ENCODE data around the gene CYGB.

CYGB gene

DNA sequence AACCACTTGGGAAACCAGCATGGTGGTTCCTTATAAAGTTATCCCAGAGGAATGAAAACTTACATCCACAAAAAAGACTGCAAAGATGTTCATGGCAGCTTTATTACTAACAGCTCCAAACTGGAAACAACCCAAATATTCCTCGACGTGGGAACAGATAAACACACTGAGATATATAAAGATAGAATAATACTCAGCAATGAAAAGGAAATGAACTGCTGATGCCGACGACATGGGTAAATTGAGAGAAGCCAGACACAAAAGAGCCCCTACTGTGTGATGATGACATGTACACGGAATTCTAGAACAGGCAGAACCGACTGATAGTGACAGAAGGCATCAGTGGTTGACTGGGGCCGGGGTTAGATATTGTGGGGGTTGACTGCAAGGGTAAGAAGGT lies 12.0 kb upstream of the CYGB start:
- Histone ChIP-seq H3K4me3 (ENCODE audit: low read length in 2 of 2) (no peak overlapping the region), H3K4me1 (ENCODE audit: control insufficient read depth, insufficient read depth, low read length) (peaks cover 20% of the 10 kb centered on the region), H3K27me3 (ENCODE audit: control insufficient read depth in 1 of 2, insufficient read depth in 2 of 2, low read length in 2 of 2) (peaks cover 0 to under 1% of the 10 kb centered on the region in 2 donors), H3K9ac (ENCODE audit: low read length in 2 of 2) (no peak overlapping the region), H3K27ac (ENCODE audit: low read length) (no peak overlapping the region), H3K9me3 (ENCODE audit: control insufficient read depth in 2 of 2, low read length in 2 of 2) (no peaks in the 10 kb centered on the region), H3K36me3 (ENCODE audit: control insufficient read depth in 2 of 2, insufficient read depth in 2 of 2, low read length in 2 of 2) (no peaks in the 10 kb centered on the region)

DNA sequence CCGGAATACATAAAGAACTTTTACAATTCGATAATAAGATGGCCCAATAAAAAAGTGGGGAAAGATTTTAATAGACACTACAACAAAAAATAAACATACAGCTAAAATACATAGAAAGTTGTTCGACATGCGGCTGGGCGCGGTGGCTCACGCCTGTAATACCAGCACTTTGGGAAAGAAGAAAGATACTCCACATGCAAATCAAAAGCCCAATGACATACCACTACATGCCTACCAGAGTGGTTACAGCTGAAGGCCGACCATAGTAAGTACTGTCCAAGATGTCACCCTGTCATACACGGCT lies 11.7 kb upstream of the CYGB start:
- no peak overlapping the region for H3K4me3 ChIP-seq (ENCODE audit: low read length in 2 of 2)
- H3K36me3 ChIP-seq (ENCODE audit: control insufficient read depth in 2 of 2, insufficient read depth in 2 of 2, low read length in 2 of 2), result no peaks in the 10 kb centered on the region
- H3K27me3 ChIP-seq (ENCODE audit: control insufficient read depth in 1 of 2, insufficient read depth in 2 of 2, low read length in 2 of 2), result peaks cover 0 to 4% of the 10 kb centered on the region in 2 donors
- peaks cover 24% of the 10 kb centered on the region for H3K4me1 ChIP-seq (ENCODE audit: control insufficient read depth, insufficient read depth, low read length)
- H3K9me3 ChIP-seq (ENCODE audit: control insufficient read depth in 2 of 2, low read length in 2 of 2), result no peaks in the 10 kb centered on the region
- H3K9ac ChIP-seq (ENCODE audit: low read length in 2 of 2), result no peak overlapping the region
- no peak overlapping the region for H3K27ac ChIP-seq (ENCODE audit: low read length)

DNA sequence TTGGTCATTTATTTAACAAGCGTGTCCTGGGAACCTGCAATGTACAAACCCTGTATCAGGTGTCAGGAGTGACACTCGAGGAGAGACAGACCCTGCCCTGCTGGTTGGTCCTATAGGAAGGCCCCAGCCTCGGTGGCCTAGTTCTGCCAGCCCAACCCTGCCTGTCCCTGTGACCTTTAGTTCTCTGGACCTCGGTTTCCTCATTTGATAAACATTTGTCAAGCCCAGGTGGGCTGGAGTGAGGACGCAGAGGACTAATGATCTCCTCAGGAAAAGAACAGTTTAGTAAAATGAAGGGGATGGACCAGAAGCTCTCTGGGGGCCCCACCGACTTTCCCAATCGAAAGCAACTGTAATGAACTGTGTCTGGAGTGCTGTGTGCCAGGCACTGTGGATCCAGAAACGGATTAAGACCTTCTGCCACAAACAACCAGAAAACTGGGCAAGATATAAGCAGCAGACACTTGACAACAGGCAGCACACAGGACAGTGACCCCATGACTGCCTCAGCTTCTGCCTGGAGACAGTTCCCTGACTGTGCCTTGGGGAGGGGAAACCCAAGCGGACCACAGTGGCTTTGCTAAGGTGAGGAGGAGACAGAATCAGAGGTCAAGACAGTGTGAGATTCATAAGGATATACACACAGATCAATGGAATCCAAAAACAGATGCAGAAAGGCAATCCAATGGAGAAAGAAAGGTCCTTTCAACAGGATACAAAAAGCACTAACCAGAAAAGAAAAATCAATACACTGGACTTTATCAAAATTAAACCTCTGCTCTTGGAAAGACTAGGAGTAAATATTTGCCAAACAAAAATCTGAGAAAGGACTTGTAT lies 11.1 kb upstream of the CYGB start:
- no peak overlapping the region for H3K27ac ChIP-seq (ENCODE audit: low read length)
- H3K27me3 ChIP-seq (ENCODE audit: control insufficient read depth in 1 of 2, insufficient read depth in 2 of 2, low read length in 2 of 2), result peaks cover 0 to 10% of the 10 kb centered on the region in 2 donors
- H3K4me1 ChIP-seq (ENCODE audit: control insufficient read depth, insufficient read depth, low read length), result peaks cover 26% of the 10 kb centered on the region
- H3K9ac ChIP-seq (ENCODE audit: low read length in 2 of 2), result no peak overlapping the region
- H3K4me3 ChIP-seq (ENCODE audit: low read length in 2 of 2), result no peak overlapping the region
- no peaks in the 10 kb centered on the region for H3K9me3 ChIP-seq (ENCODE audit: control insufficient read depth in 2 of 2, low read length in 2 of 2)
- H3K36me3 ChIP-seq (ENCODE audit: control insufficient read depth in 2 of 2, insufficient read depth in 2 of 2, low read length in 2 of 2), result no peaks in the 10 kb centered on the region

DNA sequence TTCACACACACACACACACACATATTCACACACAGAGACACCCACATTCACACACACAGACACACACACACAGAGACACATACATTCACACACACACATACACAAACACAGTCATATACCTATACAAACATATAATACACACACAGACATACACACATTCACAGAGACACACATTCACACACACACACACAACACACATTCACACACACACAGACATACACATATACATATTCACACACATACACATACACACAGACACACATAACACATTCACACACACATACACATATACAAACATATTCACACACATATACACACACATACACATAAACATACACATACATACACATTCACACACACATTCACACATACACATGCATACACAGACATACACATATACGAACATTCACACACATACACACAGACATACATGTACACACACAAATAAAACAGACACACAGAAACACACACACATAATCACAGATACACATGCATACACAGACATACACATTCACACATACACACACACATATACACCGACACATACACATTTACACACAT lies 10.2 kb upstream of the CYGB start:
- H3K4me1 ChIP-seq (ENCODE audit: control insufficient read depth, insufficient read depth, low read length), result peaks cover 26% of the 10 kb centered on the region
- no peaks in the 10 kb centered on the region for H3K36me3 ChIP-seq (ENCODE audit: control insufficient read depth in 2 of 2, insufficient read depth in 2 of 2, low read length in 2 of 2)
- H3K27ac ChIP-seq (ENCODE audit: low read length), result no peak overlapping the region
- H3K27me3 ChIP-seq (ENCODE audit: control insufficient read depth in 1 of 2, insufficient read depth in 2 of 2, low read length in 2 of 2), result peaks cover 3 to 11% of the 10 kb centered on the region in 2 donors
- no peak overlapping the region for H3K9ac ChIP-seq (ENCODE audit: low read length in 2 of 2)
- H3K4me3 ChIP-seq (ENCODE audit: low read length in 2 of 2), result no peak overlapping the region
- no peaks in the 10 kb centered on the region for H3K9me3 ChIP-seq (ENCODE audit: control insufficient read depth in 2 of 2, low read length in 2 of 2)

DNA sequence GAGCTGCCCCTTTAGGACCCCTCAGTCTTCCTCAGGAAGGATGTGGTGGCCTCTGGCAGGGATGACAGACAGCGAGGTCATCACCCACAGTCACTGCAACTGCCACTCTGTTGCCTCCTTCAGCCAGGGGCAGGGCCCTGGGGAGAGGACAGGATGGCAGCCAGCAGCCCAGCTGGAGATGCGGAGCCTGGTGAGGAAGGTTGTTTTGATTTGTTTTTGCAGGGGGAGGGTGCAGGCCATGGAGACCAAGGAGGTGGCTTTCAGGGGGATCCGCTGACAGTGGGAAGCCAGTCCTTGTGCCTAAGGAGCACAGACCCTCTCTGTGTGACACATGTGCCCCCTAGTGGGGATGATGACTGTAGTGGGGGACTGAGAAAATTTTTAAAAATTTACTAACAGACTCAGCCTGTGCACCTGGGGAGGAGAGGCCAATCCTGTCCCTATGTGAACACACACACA lies 9.7 kb upstream of the CYGB start:
- Histone ChIP-seq H3K4me3 (ENCODE audit: low read length in 2 of 2) (no peak overlapping the region), H3K4me1 (ENCODE audit: control insufficient read depth, insufficient read depth, low read length) (peaks cover 27% of the 10 kb centered on the region), H3K27me3 (ENCODE audit: control insufficient read depth in 1 of 2, insufficient read depth in 2 of 2, low read length in 2 of 2) (peaks cover 6 to 14% of the 10 kb centered on the region in 2 donors), H3K36me3 (ENCODE audit: control insufficient read depth in 2 of 2, insufficient read depth in 2 of 2, low read length in 2 of 2) (no peaks in the 10 kb centered on the region), H3K9ac (ENCODE audit: low read length in 2 of 2) (no peak overlapping the region), H3K27ac (ENCODE audit: low read length) (no peak overlapping the region), H3K9me3 (ENCODE audit: control insufficient read depth in 2 of 2, low read length in 2 of 2) (no peaks in the 10 kb centered on the region)

DNA sequence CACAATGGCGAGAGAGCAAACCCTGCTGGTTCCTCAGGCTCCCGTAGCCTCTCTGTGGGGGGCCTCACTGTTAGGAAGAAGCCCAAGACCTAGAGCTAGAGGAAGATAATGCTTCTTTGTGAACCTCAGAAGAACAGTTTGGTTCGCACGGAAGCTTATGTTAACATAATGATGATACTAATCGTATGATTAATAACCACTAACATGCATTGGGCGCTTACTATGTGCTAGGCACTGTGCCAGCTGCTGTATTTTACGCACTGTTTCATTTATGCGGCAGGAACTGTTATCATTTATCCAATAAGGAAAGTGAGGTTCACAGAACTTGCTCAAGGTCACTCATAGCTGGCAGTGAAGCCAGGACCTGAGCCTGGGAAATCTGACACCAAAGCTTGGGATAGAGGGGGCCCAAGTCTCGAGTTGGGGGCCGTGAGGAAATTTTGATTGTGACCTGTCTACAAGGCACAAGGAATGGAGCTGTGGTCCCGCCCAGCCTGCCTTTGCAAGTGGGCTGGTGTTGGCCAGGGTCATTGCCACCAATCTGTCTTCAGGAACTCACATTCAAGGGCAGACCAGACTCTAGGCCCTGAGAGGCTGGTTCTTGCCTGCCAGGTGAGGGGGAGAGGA lies 9.2 kb upstream of the CYGB start:
- H3K27me3 ChIP-seq (ENCODE audit: control insufficient read depth in 1 of 2, insufficient read depth in 2 of 2, low read length in 2 of 2), result peaks cover 7 to 14% of the 10 kb centered on the region in 2 donors
- H3K27ac ChIP-seq (ENCODE audit: low read length), result no peak overlapping the region
- no peaks in the 10 kb centered on the region for H3K36me3 ChIP-seq (ENCODE audit: control insufficient read depth in 2 of 2, insufficient read depth in 2 of 2, low read length in 2 of 2)
- no peak overlapping the region for H3K4me3 ChIP-seq (ENCODE audit: low read length in 2 of 2)
- H3K4me1 ChIP-seq (ENCODE audit: control insufficient read depth, insufficient read depth, low read length), result peaks cover 29% of the 10 kb centered on the region
- H3K9me3 ChIP-seq (ENCODE audit: control insufficient read depth in 2 of 2, low read length in 2 of 2), result no peaks in the 10 kb centered on the region
- no peak overlapping the region for H3K9ac ChIP-seq (ENCODE audit: low read length in 2 of 2)

DNA sequence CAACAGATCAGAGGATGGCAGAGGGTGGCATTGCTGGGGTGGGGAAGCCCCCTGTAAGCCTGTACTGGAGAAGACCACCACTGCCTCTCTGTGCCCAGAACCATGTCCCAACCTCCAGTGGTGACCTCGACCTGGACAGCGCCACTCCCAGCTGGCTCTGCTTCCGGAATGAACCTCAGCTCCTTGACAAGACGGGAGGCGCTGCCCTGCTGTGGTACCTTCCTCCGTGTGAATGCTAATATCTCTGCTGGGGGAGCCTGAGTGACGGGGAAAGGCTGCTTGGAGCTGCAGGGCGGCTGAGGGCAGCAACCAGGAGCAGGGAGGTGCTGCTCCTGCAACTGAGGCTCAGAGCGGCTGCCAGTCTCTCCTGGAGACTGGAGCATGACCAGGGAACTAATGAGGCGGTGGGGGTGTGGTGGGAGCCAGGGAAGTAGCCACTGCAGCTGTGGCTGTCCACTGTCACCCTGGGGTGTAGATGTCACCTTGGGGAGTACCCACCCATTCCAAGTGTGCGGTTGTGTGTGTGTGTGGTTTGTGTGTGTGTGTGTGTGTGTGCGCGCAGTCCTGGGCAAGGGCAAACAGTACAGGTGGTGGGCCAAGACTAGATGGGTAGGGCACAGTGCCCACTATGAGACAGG lies 8.5 kb upstream of the CYGB start:
- no peak overlapping the region for H3K27ac ChIP-seq (ENCODE audit: low read length)
- H3K4me1 ChIP-seq (ENCODE audit: control insufficient read depth, insufficient read depth, low read length), result peaks cover 33% of the 10 kb centered on the region
- no peaks in the 10 kb centered on the region for H3K9me3 ChIP-seq (ENCODE audit: control insufficient read depth in 2 of 2, low read length in 2 of 2)
- H3K4me3 ChIP-seq (ENCODE audit: low read length in 2 of 2), result no peak overlapping the region
- H3K9ac ChIP-seq (ENCODE audit: low read length in 2 of 2), result no peak overlapping the region
- peaks cover 7 to 14% of the 10 kb centered on the region in 2 donors for H3K27me3 ChIP-seq (ENCODE audit: control insufficient read depth in 1 of 2, insufficient read depth in 2 of 2, low read length in 2 of 2)
- no peaks in the 10 kb centered on the region for H3K36me3 ChIP-seq (ENCODE audit: control insufficient read depth in 2 of 2, insufficient read depth in 2 of 2, low read length in 2 of 2)

DNA sequence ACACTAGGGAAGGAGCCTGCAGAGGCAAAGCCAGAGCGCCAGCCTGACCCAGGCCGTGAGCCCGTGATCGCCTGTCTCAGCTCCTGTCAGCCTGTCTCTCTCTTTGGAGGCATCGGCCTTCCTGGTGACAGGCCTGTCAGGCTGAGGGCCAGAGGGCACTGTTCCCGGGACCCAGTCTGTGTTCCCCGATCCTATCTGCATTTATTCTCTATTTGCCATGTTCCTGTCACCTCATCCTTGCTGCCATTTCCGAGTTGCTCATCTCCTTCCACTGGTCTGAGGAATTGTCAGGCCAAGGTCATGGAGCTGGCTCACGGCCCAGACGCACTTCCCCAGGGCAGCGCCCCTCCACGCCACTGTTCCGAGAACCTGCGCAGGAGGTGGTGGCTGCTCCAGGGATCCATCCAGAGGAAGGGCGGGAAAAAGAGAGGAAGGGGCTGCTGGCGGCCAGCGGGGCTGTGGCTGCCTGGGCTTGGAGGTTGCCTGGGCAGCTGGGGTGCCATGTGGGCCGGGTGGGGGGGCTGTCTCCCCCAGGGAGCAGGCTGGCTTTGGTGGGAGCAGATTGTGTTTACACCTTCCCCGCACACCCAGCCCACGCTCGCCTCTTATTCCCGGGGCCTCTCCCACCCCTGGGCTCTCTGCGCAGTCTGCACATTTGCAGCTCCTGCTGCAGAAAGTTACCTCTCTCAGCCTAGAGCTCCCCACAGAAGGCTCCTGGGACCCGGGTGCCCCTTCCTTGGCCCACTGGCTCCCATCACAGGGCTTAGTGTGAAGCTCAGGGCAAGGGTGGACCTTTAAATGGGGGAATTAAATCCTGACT lies 7.2 kb upstream of the CYGB start:
- Histone ChIP-seq H3K4me3 (ENCODE audit: low read length in 2 of 2) (no peak overlapping the region), H3K9me3 (ENCODE audit: control insufficient read depth in 2 of 2, low read length in 2 of 2) (no peaks in the 10 kb centered on the region), H3K27ac (ENCODE audit: low read length) (no peak overlapping the region), H3K27me3 (ENCODE audit: control insufficient read depth in 1 of 2, insufficient read depth in 2 of 2, low read length in 2 of 2) (peaks cover 7 to 14% of the 10 kb centered on the region in 2 donors), H3K9ac (ENCODE audit: low read length in 2 of 2) (no peak overlapping the region), H3K36me3 (ENCODE audit: control insufficient read depth in 2 of 2, insufficient read depth in 2 of 2, low read length in 2 of 2) (no peaks in the 10 kb centered on the region), H3K4me1 (ENCODE audit: control insufficient read depth, insufficient read depth, low read length) (peaks cover 42% of the 10 kb centered on the region)

DNA sequence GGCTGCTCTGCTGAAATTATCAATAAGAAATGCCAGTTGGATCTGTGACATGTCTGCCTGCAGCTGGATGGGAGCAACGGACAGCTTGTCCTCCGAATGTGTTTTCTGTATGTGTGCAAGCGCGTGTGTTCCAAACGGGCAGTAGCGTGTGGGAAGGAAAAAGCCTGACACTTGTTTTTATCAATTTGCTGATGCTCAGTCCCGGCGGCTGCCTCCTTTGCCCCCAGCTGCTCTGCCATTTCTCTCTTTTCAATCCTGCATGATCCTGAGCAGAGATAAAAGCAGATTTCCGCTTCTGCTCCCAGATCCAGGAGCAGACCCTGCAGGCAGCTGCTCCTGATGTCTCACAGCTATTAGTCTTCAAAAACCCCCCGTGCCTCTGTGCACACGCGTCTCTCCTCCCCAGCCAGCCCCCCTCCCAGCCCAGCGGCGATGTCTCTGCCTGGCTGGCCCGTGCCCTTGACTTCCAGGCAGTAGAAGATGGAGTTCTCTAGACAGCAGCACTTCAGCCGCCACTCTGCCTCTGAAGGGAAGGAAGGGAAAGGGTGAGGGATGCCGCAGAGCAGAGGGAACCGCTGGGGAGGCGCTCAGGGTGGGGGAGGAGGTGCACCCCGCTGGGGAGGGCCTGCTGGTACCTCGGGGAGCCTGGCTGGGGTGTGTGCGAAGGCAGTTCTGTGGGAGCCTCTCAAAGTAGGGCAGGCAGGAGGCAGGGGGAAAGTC lies 6.5 kb upstream of the CYGB start:
- peaks cover 47% of the 10 kb centered on the region for H3K4me1 ChIP-seq (ENCODE audit: control insufficient read depth, insufficient read depth, low read length)
- H3K9me3 ChIP-seq (ENCODE audit: control insufficient read depth in 2 of 2, low read length in 2 of 2), result no peaks in the 10 kb centered on the region
- H3K27ac ChIP-seq (ENCODE audit: low read length), result no peak overlapping the region
- no peak overlapping the region for H3K9ac ChIP-seq (ENCODE audit: low read length in 2 of 2)
- H3K36me3 ChIP-seq (ENCODE audit: control insufficient read depth in 2 of 2, insufficient read depth in 2 of 2, low read length in 2 of 2), result no peaks in the 10 kb centered on the region
- H3K4me3 ChIP-seq (ENCODE audit: low read length in 2 of 2), result no peak overlapping the region
- H3K27me3 ChIP-seq (ENCODE audit: control insufficient read depth in 1 of 2, insufficient read depth in 2 of 2, low read length in 2 of 2), result peaks cover 7 to 14% of the 10 kb centered on the region in 2 donors

DNA sequence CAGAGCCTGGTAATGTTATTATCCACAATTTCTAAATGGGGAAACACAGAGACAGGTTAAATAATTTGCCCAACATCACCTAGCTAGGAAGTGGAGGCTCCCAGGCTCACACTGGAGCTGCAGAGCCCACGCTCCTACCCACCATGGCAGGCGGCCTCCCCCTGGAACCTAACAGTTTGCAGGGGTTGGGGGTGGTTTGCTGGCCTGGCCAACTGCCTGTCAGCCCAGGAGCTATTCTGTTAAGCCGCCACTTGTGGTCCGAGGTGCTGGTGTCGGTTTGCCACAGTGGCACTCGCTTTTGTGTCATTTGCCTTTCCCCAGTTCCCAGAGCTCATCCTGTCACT lies 5.9 kb upstream of the CYGB start:
- Histone ChIP-seq H3K27ac (ENCODE audit: low read length) (no peak overlapping the region), H3K27me3 (ENCODE audit: control insufficient read depth in 1 of 2, insufficient read depth in 2 of 2, low read length in 2 of 2) (peaks cover 9 to 17% of the 10 kb centered on the region in 2 donors), H3K4me3 (ENCODE audit: low read length in 2 of 2) (no peak overlapping the region), H3K4me1 (ENCODE audit: control insufficient read depth, insufficient read depth, low read length) (peaks cover 50% of the 10 kb centered on the region), H3K9me3 (ENCODE audit: control insufficient read depth in 2 of 2, low read length in 2 of 2) (no peaks in the 10 kb centered on the region), H3K9ac (ENCODE audit: low read length in 2 of 2) (no peak overlapping the region), H3K36me3 (ENCODE audit: control insufficient read depth in 2 of 2, insufficient read depth in 2 of 2, low read length in 2 of 2) (no peaks in the 10 kb centered on the region)
